A673 (cell line): ENCODE measurements around the gene IBA57.

Experiments used
- CTCF ChIP-seq: fragments of 300-800, 200-600 bp; sonication (generic); conservative IDR thresholded peaks from 2 replicates; pipeline ENCODE4 v1.5.1; 2017; ENCODE audit warnings: low read depth, mild to moderate bottlenecking, antibody characterized with exemption, low read length, moderate library complexity, mixed read lengths
- EZH2 ChIP-seq: fragments of 200-600 bp; sonication (generic); IDR thresholded peaks from 2 replicates; pipeline ENCODE4 v1.6.1; 2017; ENCODE audit warnings: borderline replicate concordance, low read depth, mild to moderate bottlenecking, mixed read lengths, antibody characterized with exemption, low read length; ENCODE audit not compliant: poor library complexity, severe bottlenecking

- TF ChIP-seq CTCF (no peak), EZH2 (no peak)
Observed at GRCh38 chr1:228185641-228185965, 20.0 kb downstream of the IBA57 start.
